H9 (cell line): ENCODE measurements around the gene MMP11. TPM values are rescaled to one million over a fixed set of nuclear protein-coding genes. Genes with fewer than 3 reads are reported as not detected.

Experiments
- DNase-seq: peaks from one replicate; pipeline ENCODE4 v3.0.0-alpha.2; 2017
- H2AFZ ChIP-seq: one replicate; pipeline ENCODE4 v1.6.1; 2013; ENCODE audit warnings: mild to moderate bottlenecking, low read length, control low read depth, moderate library complexity
- H2AK5ac ChIP-seq: 2 replicates; pipeline ENCODE4 v1.6.1; 2013; ENCODE audit warnings: low read length, control low read depth, mixed read lengths; ENCODE audit not compliant: insufficient read length
- H2BK120ac ChIP-seq: one replicate; pipeline ENCODE4 v1.6.1; 2013; ENCODE audit warnings: low read depth, mild to moderate bottlenecking, low read length, control low read depth, inconsistent platforms; ENCODE audit not compliant: poor library complexity, severe bottlenecking
- H2BK12ac ChIP-seq: 2 replicates; pipeline ENCODE4 v1.6.1; 2013; ENCODE audit warnings: low read length, control low read depth, mixed read lengths, low read depth; ENCODE audit not compliant: insufficient read length
- H2BK15ac ChIP-seq: 2 replicates; pipeline ENCODE4 v1.6.1; 2013; ENCODE audit warnings: low read depth, low read length, control low read depth
- H2BK20ac ChIP-seq: one replicate; pipeline ENCODE4 v1.6.1; 2013; ENCODE audit warnings: low read depth, mild to moderate bottlenecking, low read length, control low read depth, inconsistent platforms; ENCODE audit not compliant: poor library complexity, severe bottlenecking
- H2BK5ac ChIP-seq: 2 replicates; pipeline ENCODE4 v1.6.1; 2013; ENCODE audit warnings: low read length, control low read depth, mixed read lengths; ENCODE audit not compliant: insufficient read length
- H3K14ac ChIP-seq: 2 replicates; pipeline ENCODE4 v1.6.1; 2013; ENCODE audit warnings: low read length, control low read depth; ENCODE audit not compliant: insufficient read depth
- H3K18ac ChIP-seq: 2 replicates; pipeline ENCODE4 v1.6.1; 2013; ENCODE audit warnings: low read depth, mild to moderate bottlenecking, mixed read lengths, low read length, control low read depth; ENCODE audit not compliant: insufficient read length
- H3K23ac ChIP-seq: 2 replicates; pipeline ENCODE4 v1.6.1; 2013; ENCODE audit warnings: low read length, control low read depth, mixed read lengths, low read depth; ENCODE audit not compliant: insufficient read length
- H3K23me2 ChIP-seq: 2 replicates; pipeline ENCODE4 v1.6.1; 2013; ENCODE audit warnings: low read depth, mild to moderate bottlenecking, mixed read lengths, low read length, control low read depth; ENCODE audit not compliant: insufficient read length, poor library complexity, severe bottlenecking
- H3K27ac ChIP-seq: 2 replicates; pipeline ENCODE4 v1.5.1; 2013; ENCODE audit warnings: low read length, control low read depth, mixed read lengths, low read depth; ENCODE audit not compliant: insufficient read length
- H3K27me3 ChIP-seq: 2 replicates; pipeline ENCODE4 v1.6.1; 2013; ENCODE audit warnings: low read length, control low read depth, inconsistent platforms; ENCODE audit not compliant: insufficient read depth
- H3K4ac ChIP-seq: 2 replicates; pipeline ENCODE4 v1.6.1; 2013; ENCODE audit warnings: low read depth, mild to moderate bottlenecking, control low read depth, inconsistent platforms, low read length, moderate library complexity
- H3K4me1 ChIP-seq: 2 replicates; pipeline ENCODE4 v1.6.1; 2013; ENCODE audit warnings: low read length, control low read depth, inconsistent platforms; ENCODE audit not compliant: insufficient read depth
- H3K4me2 ChIP-seq: 2 replicates; pipeline ENCODE4 v1.6.1; 2013; ENCODE audit warnings: low read length, control low read depth, mixed read lengths; ENCODE audit not compliant: insufficient read length, insufficient read depth
- H3K56ac ChIP-seq: 2 replicates; pipeline ENCODE4 v1.6.1; 2013; ENCODE audit warnings: low read depth, mild to moderate bottlenecking, mixed read lengths, low read length, control low read depth; ENCODE audit not compliant: insufficient read length
- H3K79me1 ChIP-seq: 2 replicates; pipeline ENCODE4 v1.6.1; 2013; ENCODE audit warnings: low read depth, mild to moderate bottlenecking, moderate library complexity, low read length, control low read depth, inconsistent platforms; ENCODE audit not compliant: insufficient read depth, poor library complexity, severe bottlenecking
- H3K79me2 ChIP-seq: 2 replicates; pipeline ENCODE4 v1.6.1; 2013; ENCODE audit warnings: low read length, control low read depth, inconsistent platforms; ENCODE audit not compliant: insufficient read depth
- H3K9ac ChIP-seq: 2 replicates; pipeline ENCODE4 v1.6.1; 2013; ENCODE audit warnings: low read length, control low read depth, mixed read lengths; ENCODE audit not compliant: insufficient read length; ENCODE audit errors: extremely low read depth
- H3K9me3 ChIP-seq: one replicate; pipeline ENCODE4 v1.6.1; 2013; ENCODE audit warnings: low read depth, low read length, inconsistent platforms; ENCODE audit not compliant: control insufficient read depth
- H3T11ph ChIP-seq: one replicate; pipeline ENCODE4 v1.6.1; 2013; ENCODE audit warnings: mild to moderate bottlenecking, low read length, control low read depth, inconsistent platforms
- H4K20me1 ChIP-seq: one replicate; pipeline ENCODE4 v1.6.1; 2013; ENCODE audit not compliant: control insufficient read depth, insufficient read length, insufficient read depth
- H4K5ac ChIP-seq: 2 replicates; pipeline ENCODE4 v1.6.1; 2013; ENCODE audit warnings: low read depth, mild to moderate bottlenecking, mixed read lengths, low read length, control low read depth; ENCODE audit not compliant: insufficient read length
- H4K8ac ChIP-seq: replicated peaks from 2 replicates; pipeline ENCODE4 v1.6.1; 2013; ENCODE audit warnings: low read length, control low read depth, mixed read lengths, low read depth; ENCODE audit not compliant: insufficient read length
- H4K91ac ChIP-seq: 2 replicates; pipeline ENCODE4 v1.6.1; 2013; ENCODE audit warnings: low read depth, mild to moderate bottlenecking, moderate library complexity, mixed read lengths, low read length, control low read depth; ENCODE audit not compliant: insufficient read length
- H3K27ac Mint-ChIP-seq, 3 experiments: 2 replicates in 2 of 3; 3 replicates in 1 of 3; pipeline ENCODE4 v1.8.0; 2020 to 2021; ENCODE audit warnings: mixed read lengths in 3 of 3, mild to moderate bottlenecking in 1 of 3, moderate library complexity in 1 of 3
- H3K27me3 Mint-ChIP-seq: 2 replicates; pipeline ENCODE4 v1.8.0; 2021; ENCODE audit warnings: low read depth, mild to moderate bottlenecking, moderate library complexity, mixed read lengths
- H3K36me3 Mint-ChIP-seq, 3 experiments: 2 replicates in 2 of 3; 3 replicates in 1 of 3; pipeline ENCODE4 v1.8.0; 2020 to 2021; ENCODE audit warnings: low read depth in 3 of 3, mixed read lengths in 3 of 3; ENCODE audit not compliant: insufficient read depth in 1 of 3
- H3K4me1 Mint-ChIP-seq, 2 experiments: 2 replicates each; pipeline ENCODE4 v1.8.0; 2020; ENCODE audit warnings: mixed read lengths in 2 of 2
- H3K4me3 Mint-ChIP-seq, 2 experiments: 2 replicates in 1 of 2; 3 replicates in 1 of 2; pipeline ENCODE4 v1.8.0; 2020 to 2021; ENCODE audit warnings: mild to moderate bottlenecking in 2 of 2, mixed read lengths in 2 of 2, moderate library complexity in 1 of 2
- H3K9me3 Mint-ChIP-seq, 2 experiments: 2 replicates in 1 of 2; 3 replicates in 1 of 2; pipeline ENCODE4 v1.8.0; 2020; ENCODE audit warnings: mild to moderate bottlenecking in 2 of 2, mixed read lengths in 2 of 2, moderate library complexity in 1 of 2
- WGBS: extraction: QIAGEN DNeasy Blood & Tissue Kit; methylation state at CpG from one replicate; pipeline ENCODE4 v1.1.7; 2013; ENCODE audit warnings: missing lambda C conversion rate, low lambda C conversion rate, mixed read lengths; ENCODE audit not compliant: insufficient read length; ENCODE audit errors: extremely low coverage; 5-methylcytosine and 5-hydroxymethylcytosine counted together
- total RNA-seq: library from RNA; stranded (reverse); gene quantifications from 2 replicates; pipeline ENCODE4 v1.2.1, GENCODE V29; 2021
- TF ChIP-seq, protein P1 (sequence below): fragments of 200-600 bp; sonication (generic); conservative IDR thresholded peaks from 3 replicates; pipeline ENCODE4 v1.8.0; 2021; ENCODE audit warnings: antibody characterized with exemption, mild to moderate bottlenecking

Gene MMP11
- total RNA-seq, 1 experiment from 2014 or later = 5.3 TPM

GRCh38 chr22:23833017-23833751 lies 60.5 kb downstream of the MMP11 start:
- Mint-ChIP-seq H3K4me3 (no peak overlapping the region; a peak in 1 of 5 replicates), H3K27me3 (no peaks in the 10 kb centered on the region), H3K9me3 (peaks cover 0 to 1% of the 10 kb centered on the region in 2 experiments; a peak in 1 of 5 replicates), H3K4me1 (peaks cover 9 to 12% of the 10 kb centered on the region in 2 experiments), H3K27ac (no peak overlapping the region), H3K36me3 (peaks cover 22 to 44% (median 39%) of the 10 kb centered on the region in 3 experiments)
- no peak overlapping the region for H3K23ac ChIP-seq
- H2BK15ac ChIP-seq = no peak overlapping the region
- TF ChIP-seq, protein P1, sequence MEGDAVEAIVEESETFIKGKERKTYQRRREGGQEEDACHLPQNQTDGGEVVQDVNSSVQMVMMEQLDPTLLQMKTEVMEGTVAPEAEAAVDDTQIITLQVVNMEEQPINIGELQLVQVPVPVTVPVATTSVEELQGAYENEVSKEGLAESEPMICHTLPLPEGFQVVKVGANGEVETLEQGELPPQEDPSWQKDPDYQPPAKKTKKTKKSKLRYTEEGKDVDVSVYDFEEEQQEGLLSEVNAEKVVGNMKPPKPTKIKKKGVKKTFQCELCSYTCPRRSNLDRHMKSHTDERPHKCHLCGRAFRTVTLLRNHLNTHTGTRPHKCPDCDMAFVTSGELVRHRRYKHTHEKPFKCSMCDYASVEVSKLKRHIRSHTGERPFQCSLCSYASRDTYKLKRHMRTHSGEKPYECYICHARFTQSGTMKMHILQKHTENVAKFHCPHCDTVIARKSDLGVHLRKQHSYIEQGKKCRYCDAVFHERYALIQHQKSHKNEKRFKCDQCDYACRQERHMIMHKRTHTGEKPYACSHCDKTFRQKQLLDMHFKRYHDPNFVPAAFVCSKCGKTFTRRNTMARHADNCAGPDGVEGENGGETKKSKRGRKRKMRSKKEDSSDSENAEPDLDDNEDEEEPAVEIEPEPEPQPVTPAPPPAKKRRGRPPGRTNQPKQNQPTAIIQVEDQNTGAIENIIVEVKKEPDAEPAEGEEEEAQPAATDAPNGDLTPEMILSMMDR = no peak
- H3K4me1 ChIP-seq = no peaks in the 10 kb centered on the region; the same call in 1 of the 2 replicates
- DNase-seq = no peak
- H4K5ac ChIP-seq = no peak overlapping the region
- no peak overlapping the region for H4K8ac ChIP-seq
- no peak overlapping the region for H3K14ac ChIP-seq
- no peak overlapping the region for H2BK20ac ChIP-seq
- H3T11ph ChIP-seq = no peak overlapping the region
- H3K4me2 ChIP-seq = no peak overlapping the region
- no peaks in the 10 kb centered on the region for H3K79me2 ChIP-seq
- no peak overlapping the region for H4K91ac ChIP-seq
- WGBS = no CpG with 5 or more reads among the region's 16 CpGs
- no peak overlapping the region for H3K27ac ChIP-seq
- no peak overlapping the region for H3K56ac ChIP-seq
- no peaks in the 10 kb centered on the region for H3K79me1 ChIP-seq
- no peak overlapping the region for H2BK120ac ChIP-seq
- no peaks in the 10 kb centered on the region for H3K27me3 ChIP-seq
- H3K18ac ChIP-seq = no peak overlapping the region
- H3K23me2 ChIP-seq = peaks cover 3% of the 10 kb centered on the region
- no peak overlapping the region for H3K9ac ChIP-seq
- no peak overlapping the region for H2BK5ac ChIP-seq
- H4K20me1 ChIP-seq = no peaks in the 10 kb centered on the region
- no peaks in the 10 kb centered on the region for H3K9me3 ChIP-seq
- H2AK5ac ChIP-seq = no peak overlapping the region
- no peak overlapping the region for H2BK12ac ChIP-seq
- no peak overlapping the region for H3K4ac ChIP-seq
- no peak overlapping the region for H2AFZ ChIP-seq

Other genes starting within 250 kb of the MMP11 start
- not detected in 2 replicates for gene IGLL1, start 192.6 kb upstream of the MMP11 start, total RNA-seq
- gene DRICH1, start 140.5 kb upstream of the MMP11 start, total RNA-seq = not detected in 2 replicates
- not detected in 2 replicates for gene RGL4, start 81.8 kb upstream of the MMP11 start, total RNA-seq
- 3.2 and 3.5 TPM in 2 replicates for gene ZNF70, start 21.7 kb upstream of the MMP11 start, total RNA-seq
- 0.50 TPM in 2 replicates for gene VPREB3, start 18.4 kb upstream of the MMP11 start, total RNA-seq
- 0.81 and 1.8 TPM in 2 replicates for gene C22orf15, start 9.9 kb upstream of the MMP11 start, total RNA-seq
- gene CHCHD10, start 4.9 kb upstream of the MMP11 start, total RNA-seq = 47.5 and 53.7 TPM in 2 replicates
- 132 and 136 TPM in 2 replicates for gene SMARCB1, start 14.1 kb downstream of the MMP11 start, total RNA-seq
- gene DERL3, start 66.2 kb downstream of the MMP11 start, total RNA-seq = 9.0 and 9.8 TPM in 2 replicates
- 12.1 and 15.0 TPM in 2 replicates for gene SLC2A11, start 85.0 kb downstream of the MMP11 start, total RNA-seq
- 1,068 and 1,091 TPM in 2 replicates for gene MIF, start 121.5 kb downstream of the MMP11 start, total RNA-seq
- gene GSTT2B, start 188.3 kb downstream of the MMP11 start, total RNA-seq = 4.5 and 4.7 TPM in 2 replicates
- not detected in 2 replicates for gene DDTL, start 194.0 kb downstream of the MMP11 start, total RNA-seq
- 177 and 185 TPM in 2 replicates for gene DDT, start 201.6 kb downstream of the MMP11 start, total RNA-seq
- gene GSTT2, start 207.3 kb downstream of the MMP11 start, total RNA-seq = 0.22 and 0.24 TPM in 2 replicates
- not detected in 2 replicates for gene GSTT4, start 232.6 kb downstream of the MMP11 start, total RNA-seq
- 68.0 and 73.7 TPM in 2 replicates for gene CABIN1, start 238.5 kb downstream of the MMP11 start, total RNA-seq